ENCODE measurements around the gene WDFY4. TPM values are rescaled to one million over a fixed set of nuclear protein-coding genes. Genes with fewer than 3 reads are reported as not detected.

WDFY4 gene
- total RNA-seq, 6 donors from 2014 or later = 10.1 to 48.9 (median 32.1) TPM

DNA sequence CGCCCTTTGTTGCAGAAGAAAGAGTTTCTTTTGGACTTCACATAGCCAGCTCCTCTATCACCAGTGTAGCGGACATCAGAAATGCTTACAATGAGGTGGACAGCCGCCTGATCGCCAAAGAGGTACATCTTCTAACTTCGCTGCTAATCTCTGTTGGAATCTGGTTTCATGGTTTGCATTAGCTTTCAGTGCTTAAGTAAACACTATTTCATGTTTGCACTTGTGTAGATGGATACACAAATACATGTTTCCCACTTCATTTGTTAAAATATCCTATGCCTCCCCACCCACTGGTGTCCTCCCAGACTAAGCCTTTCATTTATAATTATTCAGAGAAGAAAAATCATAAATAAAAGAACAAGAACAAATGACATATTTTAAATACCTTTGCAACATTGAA is 103.9 kb downstream of the WDFY4 start:
- DNase-seq (no peak), ATAC-seq (ENCODE audit: low FRiP score in 2 of 2) (no peak)
- no peak for TF ChIP-seq POLR2A (IDR thresholded peaks at IDR 0.05)
- no peaks in the 10 kb centered on the region for H3K9me3 ChIP-seq
- H3K36me3 ChIP-seq = no peaks in the 10 kb centered on the region
- H3K4me1 ChIP-seq = peaks cover 0 to 18% (median 13%) of the 10 kb centered on the region in 4 donors
- no peak overlapping the region for H3K4me3 ChIP-seq
- H3K27ac ChIP-seq = no peak overlapping the region
- no peaks in the 10 kb centered on the region for H3K27me3 ChIP-seq
- WGBS, 2 donors = 76% methylated on average over 5 of the region's 5 CpGs

DNA sequence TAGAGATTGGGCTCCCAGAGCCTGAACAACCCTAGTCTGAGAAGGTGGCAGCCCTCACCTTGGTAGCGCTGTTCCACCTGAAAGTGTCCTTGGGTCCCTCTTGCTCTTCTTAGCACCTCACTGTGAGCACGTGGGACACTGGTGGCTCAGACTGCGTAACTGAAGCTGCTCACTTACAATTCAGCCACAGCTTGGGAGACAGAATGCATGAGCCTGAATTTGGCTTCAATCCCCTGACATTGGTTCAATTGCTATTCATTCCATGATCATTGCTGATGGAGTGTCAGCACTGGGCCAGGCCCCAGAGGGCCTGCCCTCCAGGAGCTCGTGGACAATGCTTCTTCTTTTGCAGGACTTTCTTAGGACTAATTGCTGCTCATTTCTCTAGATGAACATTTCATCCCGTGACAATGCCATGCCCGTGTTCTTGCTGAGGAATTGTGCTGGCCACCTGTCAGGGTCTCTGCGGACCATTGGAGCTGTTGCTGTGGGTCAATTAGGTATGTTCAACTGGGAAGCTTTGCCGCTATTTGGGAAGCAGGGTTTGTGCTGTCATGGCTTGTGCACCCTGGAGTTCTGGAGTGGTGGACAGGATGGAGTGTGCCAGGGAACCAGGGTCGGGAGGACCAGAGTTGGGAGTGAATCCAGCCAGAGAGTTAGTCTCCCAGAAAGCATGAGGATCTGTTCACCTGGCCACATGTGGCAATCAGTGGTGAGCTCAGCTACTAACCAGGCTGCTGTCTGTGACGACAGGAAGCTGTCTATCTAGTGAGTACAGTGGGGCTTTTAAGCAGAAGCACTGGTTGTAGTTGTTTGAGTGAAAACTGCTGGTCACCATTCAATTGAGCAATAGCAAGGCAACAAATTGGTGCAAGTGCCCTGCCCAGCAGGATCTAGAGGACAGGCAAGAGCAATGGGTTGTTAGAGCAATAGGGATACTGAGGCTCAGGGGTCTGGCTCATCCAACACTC is 105.1 kb downstream of the WDFY4 start:
- DNase-seq (peak in 1 of 2 donors; percentile 49), ATAC-seq (ENCODE audit: low FRiP score in 2 of 2) (peak in 1 of 2 donors; percentile 21)
- H3K4me1 ChIP-seq = peaks cover 0 to 18% (median 13%) of the 10 kb centered on the region in 4 donors
- no peak overlapping the region for H3K4me3 ChIP-seq
- H3K27ac ChIP-seq = peak overlapping the region in 2 of 4 donors; percentile 43 to 64
- H3K27me3 ChIP-seq = no peaks in the 10 kb centered on the region
- no peaks in the 10 kb centered on the region for H3K9me3 ChIP-seq
- H3K36me3 ChIP-seq = no peaks in the 10 kb centered on the region
- WGBS, 2 donors = 81 to 82% methylated on average over 8 to 10 of the region's 10 CpGs
- no peak for TF ChIP-seq POLR2AphosphoS5 (IDR thresholded peaks at IDR 0.05)
- TF ChIP-seq, protein P1, sequence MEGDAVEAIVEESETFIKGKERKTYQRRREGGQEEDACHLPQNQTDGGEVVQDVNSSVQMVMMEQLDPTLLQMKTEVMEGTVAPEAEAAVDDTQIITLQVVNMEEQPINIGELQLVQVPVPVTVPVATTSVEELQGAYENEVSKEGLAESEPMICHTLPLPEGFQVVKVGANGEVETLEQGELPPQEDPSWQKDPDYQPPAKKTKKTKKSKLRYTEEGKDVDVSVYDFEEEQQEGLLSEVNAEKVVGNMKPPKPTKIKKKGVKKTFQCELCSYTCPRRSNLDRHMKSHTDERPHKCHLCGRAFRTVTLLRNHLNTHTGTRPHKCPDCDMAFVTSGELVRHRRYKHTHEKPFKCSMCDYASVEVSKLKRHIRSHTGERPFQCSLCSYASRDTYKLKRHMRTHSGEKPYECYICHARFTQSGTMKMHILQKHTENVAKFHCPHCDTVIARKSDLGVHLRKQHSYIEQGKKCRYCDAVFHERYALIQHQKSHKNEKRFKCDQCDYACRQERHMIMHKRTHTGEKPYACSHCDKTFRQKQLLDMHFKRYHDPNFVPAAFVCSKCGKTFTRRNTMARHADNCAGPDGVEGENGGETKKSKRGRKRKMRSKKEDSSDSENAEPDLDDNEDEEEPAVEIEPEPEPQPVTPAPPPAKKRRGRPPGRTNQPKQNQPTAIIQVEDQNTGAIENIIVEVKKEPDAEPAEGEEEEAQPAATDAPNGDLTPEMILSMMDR (IDR thresholded peaks at IDR 0.05) = no peak
- TF ChIP-seq POLR2A (IDR thresholded peaks at IDR 0.05) = no peak
- no peak for TF ChIP-seq EP300 (IDR thresholded peaks at IDR 0.05)

DNA sequence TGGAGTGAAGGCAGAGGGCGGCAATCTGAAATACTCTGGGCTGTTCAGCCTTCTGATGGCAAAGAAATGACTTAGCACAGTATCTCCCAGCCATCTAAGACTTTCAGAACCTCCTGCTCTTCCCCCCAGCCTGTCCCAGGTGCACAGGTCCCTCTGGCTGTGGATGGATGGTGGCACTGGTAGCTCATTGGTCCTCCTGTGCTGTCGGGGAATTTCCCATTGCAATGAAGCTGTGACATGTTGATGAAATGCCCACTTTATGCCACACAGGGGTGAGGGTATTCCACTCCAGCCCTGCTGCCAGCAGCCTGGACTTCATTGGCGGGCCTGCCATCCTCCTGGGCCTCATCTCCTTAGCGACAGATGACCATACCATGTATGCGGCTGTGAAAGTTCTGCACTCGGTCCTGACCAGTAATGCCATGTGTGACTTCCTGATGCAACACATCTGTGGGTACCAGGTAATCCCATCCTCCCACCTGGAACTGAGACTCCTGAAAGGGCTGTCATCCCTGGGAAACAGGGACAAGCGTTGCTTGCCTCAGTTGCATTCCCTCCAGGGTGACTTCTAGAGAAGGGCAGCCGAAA is 105.9 kb downstream of the WDFY4 start:
- no peak for DNase-seq
- WGBS, 2 donors = 82 to 96% methylated on average over 5 to 8 of the region's 8 CpGs
- no peaks in the 10 kb centered on the region for H3K27me3 ChIP-seq
- H3K4me1 ChIP-seq = peaks cover 0 to 18% (median 13%) of the 10 kb centered on the region in 4 donors
- H3K9me3 ChIP-seq = no peaks in the 10 kb centered on the region
- no peaks in the 10 kb centered on the region for H3K36me3 ChIP-seq
- peak overlapping the region in 2 of 4 donors; percentile 43 to 64 for H3K27ac ChIP-seq
- ATAC-seq (ENCODE audit: low FRiP score in 2 of 2) = no peak
- no peak overlapping the region for H3K4me3 ChIP-seq
- TF ChIP-seq POLR2A (IDR thresholded peaks at IDR 0.05) (no peak), EP300 (IDR thresholded peaks at IDR 0.05) (no peak), POLR2AphosphoS5 (IDR thresholded peaks at IDR 0.05) (no peak)
- TF ChIP-seq, protein P1 (IDR thresholded peaks at IDR 0.05) = no peak

DNA sequence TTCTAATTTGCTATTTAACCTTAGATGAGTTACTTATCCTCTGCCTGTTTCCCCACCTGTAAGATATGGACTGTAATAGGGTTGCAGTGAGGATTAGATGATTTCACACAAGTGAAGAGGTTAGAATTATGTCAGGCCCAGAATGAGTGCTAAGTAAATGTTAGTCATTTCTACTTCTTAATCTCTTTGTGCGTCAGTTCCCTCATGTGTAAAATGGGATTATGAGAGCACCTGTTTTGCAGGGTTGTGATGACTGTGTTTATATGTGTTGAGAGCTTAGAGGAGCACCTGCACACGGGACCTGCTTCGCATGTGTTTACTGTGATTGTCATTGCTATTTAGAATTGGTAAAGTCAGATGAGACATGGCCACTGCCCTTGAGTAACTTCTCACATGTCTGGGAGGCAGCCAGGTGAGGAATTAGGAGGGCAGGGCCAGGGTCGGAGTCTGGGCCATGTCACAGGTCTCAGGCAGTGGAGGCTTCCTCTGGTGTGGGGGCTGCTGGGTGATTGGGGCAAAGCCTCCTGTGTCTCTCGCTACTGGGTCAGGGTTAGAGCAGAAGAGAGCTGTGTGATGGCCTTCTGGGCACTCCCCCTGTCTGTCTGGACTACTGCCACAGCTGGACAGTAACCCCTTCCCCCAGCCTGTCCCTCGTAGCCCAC is 106.7 kb downstream of the WDFY4 start:
- no peaks in the 10 kb centered on the region for H3K36me3 ChIP-seq
- H3K27ac ChIP-seq = no peak overlapping the region
- DNase-seq = no peak
- no peak for ATAC-seq (ENCODE audit: low FRiP score in 2 of 2)
- TF ChIP-seq, protein P1 (IDR thresholded peaks at IDR 0.05) = no peak
- no peak for TF ChIP-seq POLR2A (IDR thresholded peaks at IDR 0.05)
- no peak for TF ChIP-seq EP300 (IDR thresholded peaks at IDR 0.05)
- no peak for TF ChIP-seq POLR2AphosphoS5 (IDR thresholded peaks at IDR 0.05)
- WGBS, 2 donors = 74 to 79% methylated on average over 4 to 6 of the region's 6 CpGs
- no peaks in the 10 kb centered on the region for H3K27me3 ChIP-seq
- peaks cover 0 to 18% (median 13%) of the 10 kb centered on the region in 4 donors for H3K4me1 ChIP-seq
- H3K4me3 ChIP-seq = no peak overlapping the region
- H3K9me3 ChIP-seq = no peaks in the 10 kb centered on the region

DNA sequence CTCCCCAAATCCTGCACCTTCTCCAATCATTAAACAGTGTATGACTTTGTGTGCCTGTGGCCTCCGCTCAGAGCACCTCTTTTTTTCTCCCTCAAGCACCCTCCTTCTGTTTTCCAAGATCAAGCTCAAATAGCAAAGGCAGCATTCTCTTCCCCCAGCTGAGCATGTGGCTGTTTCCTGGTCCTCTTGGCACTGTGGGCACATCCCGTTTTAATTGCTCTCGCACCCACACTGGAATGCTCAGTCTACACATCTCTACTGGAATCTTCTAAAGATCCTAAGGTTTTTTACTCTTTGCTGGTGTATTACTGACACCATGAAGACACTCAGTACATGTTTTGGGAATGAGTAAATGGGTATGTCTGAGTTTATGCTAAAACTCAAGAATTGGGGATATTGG is 107.4 kb downstream of the WDFY4 start:
- ATAC-seq (ENCODE audit: low FRiP score in 2 of 2) = no peak
- no peaks in the 10 kb centered on the region for H3K9me3 ChIP-seq
- no peak overlapping the region for H3K4me3 ChIP-seq
- 45 to 54% methylated on average over 3 of the region's 3 CpGs for WGBS, 2 donors
- H3K27me3 ChIP-seq = no peaks in the 10 kb centered on the region
- TF ChIP-seq POLR2AphosphoS5 (IDR thresholded peaks at IDR 0.05) (no peak), EP300 (IDR thresholded peaks at IDR 0.05) (no peak), POLR2A (IDR thresholded peaks at IDR 0.05) (no peak)
- TF ChIP-seq, protein P1 (IDR thresholded peaks at IDR 0.05) = no peak
- no peak for DNase-seq
- H3K4me1 ChIP-seq = peaks cover 0 to 18% (median 13%) of the 10 kb centered on the region in 4 donors
- H3K36me3 ChIP-seq = no peaks in the 10 kb centered on the region
- H3K27ac ChIP-seq = no peak overlapping the region
